H7 (cell line): ENCODE results near the gene FKBP6. TPM values are rescaled to one million over a fixed set of nuclear protein-coding genes. Genes with fewer than 3 reads are reported as not detected.
"Not testable (repeated sequence)": the region's sequence is repeated elsewhere in the genome, so short reads cannot be mapped to it uniquely, and the experiment has no call there.

ENCODE experiments used
- DNase-seq: peaks from one replicate; pipeline ENCODE4 v3.0.0; 2012
- H3K27me3 ChIP-seq: 2 replicates; pipeline ENCODE4 v1.6.0; 2011; ENCODE audit warnings: mild to moderate bottlenecking, low read length; ENCODE audit not compliant: control insufficient read depth, insufficient read depth
- H3K36me3 ChIP-seq: replicated peaks from 2 replicates; pipeline ENCODE4 v1.5.1; 2011; ENCODE audit warnings: low read length; ENCODE audit not compliant: control insufficient read depth, insufficient read depth
- H3K4me3 ChIP-seq: 2 replicates; pipeline ENCODE4 v1.5.1; 2011; ENCODE audit warnings: low read depth, mild to moderate bottlenecking, control low read depth, low read length, moderate library complexity; ENCODE audit not compliant: insufficient read depth
- total RNA-seq: library from RNA; depleted of rRNA; stranded (reverse); fragments of >200 nt; shearing (Covaris generic); gene quantifications from 2 replicates; pipeline ENCODE4 v1.2.3, GENCODE V29; 2014

The FKBP6 gene
- total RNA-seq, 1 experiment from 2014 or later = 0.10 TPM

- DNase-seq = peak; percentile 48
- not testable (repeated sequence) for H3K27me3 ChIP-seq, H3K36me3 ChIP-seq, H3K4me3 ChIP-seq
These were observed 49.6 kb downstream of the FKBP6 start for GRCh38 chr7:73377413-73378200.

- Histone ChIP-seq H3K36me3 (no peaks in the 10 kb centered on the region), H3K27me3 (no peaks in the 10 kb centered on the region), H3K4me3 (no peak overlapping the region)
- DNase-seq = no peak
These were observed 55.1 kb downstream of the FKBP6 start for GRCh38 chr7:73382934-73383503.

GRCh38 chr7:73387221-73387828, 59.4 kb downstream of the FKBP6 start:
- DNase-seq = no peak

GRCh38 chr7:73387908-73388414, 60.0 kb downstream of the FKBP6 start:
- peaks cover 1% of the 10 kb centered on the region; the same call in 1 of the 2 replicates for H3K27me3 ChIP-seq
- no peak for DNase-seq
- H3K36me3 ChIP-seq = no peaks in the 10 kb centered on the region
- H3K4me3 ChIP-seq = no peak overlapping the region

More at GRCh38 chr7:73387221-73387828, 59.4 kb downstream of the FKBP6 start:
- Histone ChIP-seq H3K4me3 (no peak overlapping the region), H3K36me3 (no peaks in the 10 kb centered on the region), H3K27me3 (peaks cover 1% of the 10 kb centered on the region; the same call in 1 of the 2 replicates)

GRCh38 chr7:73391396-73391795, 63.4 kb downstream of the FKBP6 start:
- peak; percentile 50 for DNase-seq
- no peak overlapping the region for H3K4me3 ChIP-seq
- peaks cover 1% of the 10 kb centered on the region; the same call in 1 of the 2 replicates for H3K27me3 ChIP-seq
- H3K36me3 ChIP-seq = no peaks in the 10 kb centered on the region

GRCh38 chr7:73394422-73394821, 66.5 kb downstream of the FKBP6 start:
- Histone ChIP-seq H3K36me3 (no peaks in the 10 kb centered on the region), H3K27me3 (peaks cover 1% of the 10 kb centered on the region; the same call in 1 of the 2 replicates), H3K4me3 (no peak overlapping the region)
- DNase-seq = no peak

GRCh38 chr7:73395538-73396503, 67.9 kb downstream of the FKBP6 start:
- H3K36me3 ChIP-seq = no peaks in the 10 kb centered on the region
- peak; percentile 39 for DNase-seq
- H3K4me3 ChIP-seq = no peak overlapping the region
- H3K27me3 ChIP-seq = no peaks in the 10 kb centered on the region

GRCh38 chr7:73397521-73398281, 69.7 kb downstream of the FKBP6 start:
- H3K36me3 ChIP-seq = no peaks in the 10 kb centered on the region
- H3K27me3 ChIP-seq = no peaks in the 10 kb centered on the region
- peak overlapping the region; percentile 49 for H3K4me3 ChIP-seq
- DNase-seq = peak; percentile 83

GRCh38 chr7:73399185-73400050, 71.5 kb downstream of the FKBP6 start:
- not testable (repeated sequence) for H3K4me3 ChIP-seq, DNase-seq, H3K36me3 ChIP-seq, H3K27me3 ChIP-seq

GRCh38 chr7:73404860-73405259, 76.9 kb downstream of the FKBP6 start:
- not testable (repeated sequence) for H3K36me3 ChIP-seq, DNase-seq, H3K4me3 ChIP-seq, H3K27me3 ChIP-seq
